Type B pancreatic cell (in vitro differentiated cells): Measurements from ENCODE around the gene RAB8B. TPM values are rescaled to one million over a fixed set of nuclear protein-coding genes. Genes with fewer than 3 reads are reported as not detected.

Source experiments
- DNase-seq: peaks from one replicate; pipeline ENCODE4 v3.0.0; 2021; ENCODE audit warnings: mixed read lengths; ENCODE audit not compliant: unreplicated experiment; ENCODE audit errors: extremely low spot score
- H3K27ac Mint-ChIP-seq: 2 replicates; pipeline ENCODE4 v1.8.0; 2021; ENCODE audit warnings: mild to moderate bottlenecking, mixed read lengths
- H3K27me3 Mint-ChIP-seq: 2 replicates; pipeline ENCODE4 v1.8.0; 2021; ENCODE audit warnings: mixed read lengths
- H3K36me3 Mint-ChIP-seq: 2 replicates; pipeline ENCODE4 v1.8.0; 2021; ENCODE audit warnings: mixed read lengths
- H3K4me1 Mint-ChIP-seq: one replicate; pipeline ENCODE4 v1.8.0; 2021; ENCODE audit warnings: mixed read lengths; ENCODE audit not compliant: unreplicated experiment
- H3K4me3 Mint-ChIP-seq: 2 replicates; pipeline ENCODE4 v1.8.0; 2021; ENCODE audit warnings: mild to moderate bottlenecking, mixed read lengths
- H3K9me3 Mint-ChIP-seq: 2 replicates; pipeline ENCODE4 v1.8.0; 2021; ENCODE audit warnings: mixed read lengths
- CTCF ChIP-seq: fragments of 200-600 bp; sonication (generic); conservative IDR thresholded peaks from 2 replicates; pipeline ENCODE4 v1.5.0; 2021; ENCODE audit warnings: antibody characterized with exemption, mild to moderate bottlenecking
- long read RNA-seq: library from polyadenylated mRNA; unstranded; transcript quantifications from one replicate; pipeline ENCODE4 v2.0.0, GENCODE V29; 2020
- total RNA-seq: library from RNA; stranded (reverse); gene quantifications from 2 replicates; pipeline ENCODE4 v1.2.1, GENCODE V29; 2021; ENCODE audit warnings: low replicate concordance

Gene RAB8B
- 26.5 and 36.8 TPM in 2 replicates for total RNA-seq
- long read RNA-seq, full-length matches to known transcripts: 23 of 27 reads
- long read RNA-seq, partial matches to known transcripts: 0 of 27 reads
- long read RNA-seq, other reads (novel, unspliced or antisense): 4 of 27 reads

- peak within 1 kb of the TSS; percentile 96 for H3K27ac Mint-ChIP-seq
- peak within 1 kb of the TSS; percentile 92 for H3K4me3 Mint-ChIP-seq
- H3K36me3 Mint-ChIP-seq: no peaks in the 10 kb centered on the region
- peaks cover 31% of the 10 kb centered on the region for H3K4me1 Mint-ChIP-seq
- no peak for TF ChIP-seq CTCF
- no peaks in the 10 kb centered on the region for H3K27me3 Mint-ChIP-seq
- H3K9me3 Mint-ChIP-seq: no peaks in the 10 kb centered on the region
- peak; percentile 99 for DNase-seq
These were observed at the start of gene RAB8B for GRCh38 chr15:63188926-63189871. TSS of gene RAB8B (plus strand) at chr15:63189606. CDS start at chr15:63189625, 19 bp downstream.

GRCh38 chr15:63140936-63141335 is 48.5 kb upstream of the RAB8B start:
- no peak for TF ChIP-seq CTCF
- Mint-ChIP-seq H3K9me3 (no peaks in the 10 kb centered on the region), H3K4me1 (no peaks in the 10 kb centered on the region), H3K36me3 (peaks cover 22% of the 10 kb centered on the region), H3K4me3 (no peak overlapping the region), H3K27ac (no peak overlapping the region), H3K27me3 (no peaks in the 10 kb centered on the region)
- no peak for DNase-seq

GRCh38 chr15:63145426-63145825 is 44.0 kb upstream of the RAB8B start:
- DNase-seq: no peak
- no peaks in the 10 kb centered on the region for H3K9me3 Mint-ChIP-seq
- no peaks in the 10 kb centered on the region for H3K4me1 Mint-ChIP-seq
- H3K27me3 Mint-ChIP-seq: no peaks in the 10 kb centered on the region
- TF ChIP-seq CTCF: no peak
- H3K4me3 Mint-ChIP-seq: no peak overlapping the region
- H3K27ac Mint-ChIP-seq: no peak overlapping the region
- H3K36me3 Mint-ChIP-seq: peaks cover 39% of the 10 kb centered on the region

- H3K4me1 Mint-ChIP-seq: no peaks in the 10 kb centered on the region
- H3K9me3 Mint-ChIP-seq: no peaks in the 10 kb centered on the region
- peaks cover 43% of the 10 kb centered on the region for H3K36me3 Mint-ChIP-seq
- TF ChIP-seq CTCF: no peak
- DNase-seq: no peak
- no peaks in the 10 kb centered on the region for H3K27me3 Mint-ChIP-seq
- H3K4me3 Mint-ChIP-seq: no peak overlapping the region
- no peak overlapping the region for H3K27ac Mint-ChIP-seq
These were observed 42.7 kb upstream of the RAB8B start for GRCh38 chr15:63146684-63147083.

- DNase-seq: no peak
- Mint-ChIP-seq H3K27me3 (no peaks in the 10 kb centered on the region), H3K27ac (no peak overlapping the region), H3K4me1 (peaks cover 5% of the 10 kb centered on the region), H3K9me3 (no peaks in the 10 kb centered on the region), H3K4me3 (no peak overlapping the region), H3K36me3 (peaks cover 39% of the 10 kb centered on the region)
- no peak for TF ChIP-seq CTCF
These were observed 37.7 kb upstream of the RAB8B start for GRCh38 chr15:63151665-63152064.
